Stimulated activated CD8-positive, alpha-beta memory T cell treated with anti-CD3 and anti-CD28 coated beads, Interleukin-7, amount 100 ng/mL, for 1 hour (primary cell): ENCODE measurements around the gene GPR143.
A peak's percentile ranks its signal among the peaks of the same experiment; 100 is the strongest.
"Not testable (repeated sequence)": the region's sequence is repeated elsewhere in the genome, so short reads cannot be mapped to it uniquely, and the experiment has no call there.

Source experiments
- DNase-seq, 2 donors: peaks; one replicate each; pipeline ENCODE4 v3.0.0-alpha.2; 2020; ENCODE audit warnings: low read depth in 2 of 2

GPR143 gene

GRCh38 chrX:9768321-9768839, 2.7 kb upstream of the GPR143 start:
- not testable (repeated sequence) for DNase-seq

- DNase-seq: no peak
Observed at GRCh38 chrX:9767375-9767774, 1.7 kb upstream of the GPR143 start.

DNA sequence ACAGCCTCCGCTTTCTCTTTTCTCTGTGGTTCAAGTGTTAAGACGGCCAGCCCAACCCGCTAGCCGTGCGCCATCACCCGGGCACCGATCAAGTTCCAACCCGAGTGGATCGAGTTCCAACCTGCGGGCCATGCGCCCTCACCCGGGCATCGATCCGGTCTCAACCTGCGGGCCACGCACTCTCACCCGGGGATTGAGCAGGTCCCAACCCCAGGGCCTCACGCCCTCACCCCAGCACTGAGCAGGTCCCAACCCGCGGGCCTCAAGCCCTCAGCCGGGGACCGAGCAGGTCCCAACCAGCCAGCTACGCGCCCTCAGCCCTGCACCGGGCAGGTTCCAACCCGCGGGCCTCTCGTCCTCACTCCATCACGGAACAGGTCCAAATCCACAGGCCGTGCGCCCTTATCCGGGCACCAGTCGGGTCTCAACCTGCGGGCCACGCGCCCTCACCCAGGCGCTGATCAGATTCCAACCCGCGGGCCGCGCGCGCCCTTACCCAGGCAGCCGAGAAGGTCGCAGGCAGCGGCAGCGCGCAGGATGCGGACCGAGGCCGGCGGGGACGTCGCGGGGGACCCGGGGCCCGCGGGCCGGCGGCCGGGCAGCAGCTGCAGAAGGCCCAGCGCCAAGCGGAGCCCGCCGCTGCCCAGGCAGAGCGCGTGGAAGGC, 443 bp downstream of the GPR143 start:
- DNase-seq: no peak

DNA sequence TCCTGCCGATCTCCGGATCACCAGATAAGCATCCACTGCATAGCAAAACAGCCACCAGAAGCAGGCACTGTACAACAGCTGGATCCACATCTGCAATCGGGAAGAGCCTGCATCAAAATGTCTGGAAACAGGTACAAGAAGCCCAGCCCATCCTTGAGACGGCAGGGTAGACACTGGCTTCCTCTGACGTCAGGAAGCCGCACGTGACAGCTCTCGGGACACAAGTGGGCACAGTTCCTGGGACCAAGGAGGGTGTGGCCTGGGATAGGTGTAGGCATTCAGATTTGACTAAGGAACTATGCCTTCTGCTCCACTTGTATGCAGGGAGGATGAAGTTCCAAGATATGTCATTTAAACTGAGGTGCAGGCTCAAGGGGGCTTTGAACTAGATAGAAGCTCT, 6.3 kb downstream of the GPR143 start:
- DNase-seq: no peak

DNA sequence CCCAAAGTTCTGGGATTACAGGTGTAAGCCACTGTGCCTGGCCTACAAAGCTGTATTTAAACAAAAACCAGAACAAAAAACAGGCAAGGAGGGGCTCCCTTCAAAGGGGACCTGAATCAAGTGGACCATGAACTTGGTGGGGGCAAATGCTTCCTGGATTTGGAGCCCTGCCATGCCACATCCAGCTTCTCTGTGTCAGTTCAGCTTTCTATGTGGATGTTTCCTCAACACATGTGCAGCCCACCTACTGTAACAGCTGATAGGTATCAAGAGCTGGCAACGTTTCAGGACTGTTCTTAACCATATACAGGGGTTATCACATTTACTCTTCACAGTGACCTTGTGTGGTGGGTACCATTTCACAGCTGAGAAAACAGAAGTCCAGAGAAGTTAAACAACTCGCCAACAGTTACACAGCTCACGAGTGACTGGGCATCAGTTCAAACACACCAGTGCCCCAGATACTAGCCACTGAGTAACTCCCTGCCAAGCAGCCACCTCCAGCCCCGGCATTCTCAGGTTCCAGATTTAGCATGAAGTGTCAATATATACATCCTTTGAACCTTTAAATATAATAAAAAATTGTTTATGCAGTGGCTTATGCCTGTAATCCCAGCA, 7.5 kb downstream of the GPR143 start:
- DNase-seq: no peak

DNA sequence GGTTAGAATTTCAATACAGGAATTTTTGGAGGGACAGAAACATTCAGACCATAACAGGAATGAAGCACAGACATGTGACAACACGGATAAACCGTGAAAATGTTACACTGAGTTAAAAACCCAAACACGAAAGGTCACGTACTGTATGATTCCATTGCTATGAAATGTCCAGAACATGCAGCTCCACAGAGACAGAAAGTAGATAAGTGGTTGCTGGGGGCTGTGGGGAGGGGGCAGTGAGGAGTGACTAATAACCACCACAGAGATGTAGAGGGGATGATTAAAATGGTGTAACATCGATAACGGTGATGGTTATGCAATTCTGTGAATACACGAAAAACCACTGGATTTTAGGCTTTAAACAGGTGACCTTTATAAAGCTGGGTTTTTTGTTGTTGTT, 8.3 kb downstream of the GPR143 start:
- no peak for DNase-seq

DNA sequence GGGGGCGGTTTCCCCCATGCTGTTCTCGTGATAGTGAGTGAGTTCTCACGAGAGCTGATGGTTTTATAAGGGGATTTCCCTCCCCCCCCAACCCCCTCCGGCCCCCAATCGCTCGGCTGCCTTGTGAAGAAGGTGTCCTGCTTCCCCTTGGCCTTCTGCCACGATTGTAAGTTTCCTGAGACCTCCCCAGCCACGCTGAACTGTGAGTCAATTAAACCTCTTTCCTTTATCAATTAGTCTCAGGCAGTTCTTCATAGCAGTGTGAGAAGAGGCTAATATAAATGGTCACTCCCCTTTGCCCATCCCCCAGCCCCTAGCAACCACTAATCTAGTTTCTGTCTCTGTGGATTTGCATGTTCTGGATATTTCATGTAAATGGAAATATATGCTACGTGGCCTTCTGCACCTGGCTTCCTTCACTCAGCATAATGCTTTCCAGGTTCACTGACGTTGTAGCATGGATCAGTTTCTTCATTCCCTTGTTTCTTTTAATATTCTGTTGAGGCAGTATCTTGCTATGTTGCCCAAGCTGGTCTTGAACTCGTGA, 16.4 kb downstream of the GPR143 start:
- DNase-seq: no peak

DNA sequence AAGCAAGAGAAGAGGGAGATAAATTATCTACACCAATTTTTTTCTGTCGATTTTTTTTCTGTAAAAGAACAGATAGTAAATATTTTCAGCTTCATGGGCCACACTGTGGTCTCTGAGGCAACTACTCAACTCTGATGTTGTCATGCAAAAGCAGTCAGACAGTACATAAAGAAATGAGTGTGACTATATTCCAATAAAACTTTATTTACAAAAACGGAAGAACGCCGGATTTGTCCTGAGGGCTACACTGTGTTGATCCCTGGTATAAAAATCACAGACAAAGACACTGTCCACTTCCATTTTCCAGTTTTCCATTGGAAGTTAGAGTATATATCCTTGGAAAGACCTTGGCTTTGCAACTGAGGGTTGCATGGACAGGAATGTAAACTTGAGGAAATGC, 18.0 kb downstream of the GPR143 start:
- no peak for DNase-seq

GRCh38 chrX:9746148-9746888, 19.3 kb downstream of the GPR143 start:
- no peak for DNase-seq

DNA sequence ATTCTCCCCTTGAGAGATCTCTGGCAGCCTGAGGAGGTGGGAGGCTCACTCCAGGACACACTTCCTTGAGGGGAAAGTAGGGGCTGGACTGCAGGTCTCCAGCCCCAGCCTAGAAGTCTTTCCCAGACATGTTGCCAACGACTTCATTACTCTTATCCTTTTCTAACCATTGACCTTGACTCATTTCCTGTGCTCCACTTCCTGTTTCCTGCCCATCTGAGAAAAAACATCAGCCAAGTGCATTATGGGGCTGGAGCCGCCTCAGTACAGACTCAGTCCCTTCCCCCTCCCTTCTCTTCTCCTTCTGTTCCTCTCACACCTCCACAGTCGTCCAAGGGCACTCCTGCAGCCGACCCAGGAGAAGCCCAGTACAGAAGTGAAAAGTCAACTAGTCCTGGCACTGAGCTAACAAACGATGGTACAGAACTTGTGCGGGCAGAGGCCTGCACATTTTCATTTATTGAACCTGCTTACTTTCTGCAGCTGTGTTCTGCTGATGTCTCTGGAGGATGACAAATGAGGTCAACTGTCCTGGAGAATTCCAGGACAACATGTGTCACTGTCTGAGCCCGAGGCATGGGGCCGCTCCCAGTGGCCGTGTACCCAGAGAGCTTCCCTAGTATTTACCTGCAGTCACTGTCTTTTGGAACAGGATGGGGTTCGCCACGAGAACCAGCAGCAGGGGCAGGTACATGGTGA, 20.1 kb downstream of the GPR143 start:
- DNase-seq: no peak

DNA sequence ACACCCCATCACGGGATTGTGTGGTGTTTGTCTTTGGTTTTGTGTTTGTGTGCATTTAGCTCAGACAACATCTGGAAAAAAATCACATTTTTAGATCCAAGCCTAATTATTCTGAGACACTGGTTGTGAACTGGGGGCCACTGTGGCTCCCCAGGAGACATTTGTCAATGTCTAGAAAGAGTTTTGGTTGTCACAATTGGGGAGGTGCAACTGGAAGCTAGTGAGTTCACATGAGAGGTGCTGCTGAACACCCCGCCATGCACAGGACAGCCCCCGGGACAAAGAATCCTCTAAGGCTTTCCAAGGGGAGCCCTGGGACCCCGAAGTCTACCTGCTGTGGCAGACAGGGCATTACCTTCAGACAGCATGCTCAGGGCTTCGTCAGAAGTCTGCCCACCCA, 26.5 kb downstream of the GPR143 start:
- no peak for DNase-seq

DNA sequence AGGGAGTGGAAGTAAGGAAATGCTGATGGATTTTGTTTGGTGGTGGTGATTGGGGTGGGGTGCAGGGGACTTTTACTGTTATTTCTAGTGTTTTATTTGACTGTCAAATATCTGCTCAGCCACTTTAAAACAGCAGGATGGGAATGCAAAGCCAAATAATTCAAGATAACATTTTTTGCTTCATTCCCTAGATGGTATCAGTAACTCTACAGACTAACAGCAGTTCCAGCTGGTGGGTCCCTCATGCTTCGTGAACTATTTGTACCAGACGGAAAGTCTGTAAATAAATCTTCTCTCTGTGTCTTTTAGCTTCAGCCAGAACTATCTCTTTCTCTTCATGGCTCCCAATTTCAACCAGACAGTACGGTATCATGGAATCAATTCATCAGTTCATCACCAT, 27.5 kb downstream of the GPR143 start:
- DNase-seq: no peak

DNA sequence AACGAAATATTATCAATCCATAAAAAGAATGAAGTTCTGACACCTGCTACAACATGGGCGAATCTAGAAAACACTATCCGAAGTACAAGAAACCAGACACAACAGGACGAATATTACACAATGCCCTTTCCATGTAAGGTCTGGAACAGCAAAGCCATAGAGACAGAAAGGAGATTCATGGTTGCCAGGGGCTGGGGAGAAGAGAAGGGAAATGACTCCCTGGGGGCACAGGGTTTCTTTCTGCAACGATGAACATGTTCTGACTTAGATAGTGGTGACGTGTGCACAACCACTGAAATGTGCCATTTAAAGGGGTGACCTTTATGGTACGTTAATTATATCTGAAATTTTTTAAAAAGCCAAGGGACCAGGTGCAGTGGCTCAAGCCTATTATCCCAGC, 28.3 kb downstream of the GPR143 start:
- no peak for DNase-seq

DNA sequence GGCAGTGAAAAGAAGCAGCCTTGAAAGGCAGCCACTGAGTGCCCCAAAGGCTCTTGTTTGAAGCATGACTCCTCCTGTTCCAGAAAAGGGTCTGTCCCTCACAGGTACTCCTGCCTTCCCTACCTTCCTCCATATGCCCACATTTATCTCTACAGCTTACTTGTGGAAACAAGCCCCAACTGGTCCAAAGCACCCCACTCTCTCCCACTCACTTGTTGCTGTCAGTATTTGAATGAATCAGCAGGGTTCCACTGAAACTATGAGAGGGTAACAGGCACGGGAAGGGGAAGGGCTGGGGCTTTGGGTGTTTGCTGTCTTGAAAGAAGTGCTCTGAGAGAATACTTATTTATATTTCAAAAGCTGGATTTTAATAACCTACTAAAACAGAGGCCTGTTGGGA, 34.9 kb downstream of the GPR143 start:
- no peak for DNase-seq

- no peak for DNase-seq
Observed at GRCh38 chrX:9730078-9730477, 35.6 kb downstream of the GPR143 start.

- DNase-seq: no peak
Observed at GRCh38 chrX:9729171-9729885, 36.3 kb downstream of the GPR143 start.

GRCh38 chrX:9728261-9728660, 37.4 kb downstream of the GPR143 start:
- DNase-seq: no peak

- no peak for DNase-seq
Observed at GRCh38 chrX:9724711-9725110, 40.9 kb downstream of the GPR143 start.

DNA sequence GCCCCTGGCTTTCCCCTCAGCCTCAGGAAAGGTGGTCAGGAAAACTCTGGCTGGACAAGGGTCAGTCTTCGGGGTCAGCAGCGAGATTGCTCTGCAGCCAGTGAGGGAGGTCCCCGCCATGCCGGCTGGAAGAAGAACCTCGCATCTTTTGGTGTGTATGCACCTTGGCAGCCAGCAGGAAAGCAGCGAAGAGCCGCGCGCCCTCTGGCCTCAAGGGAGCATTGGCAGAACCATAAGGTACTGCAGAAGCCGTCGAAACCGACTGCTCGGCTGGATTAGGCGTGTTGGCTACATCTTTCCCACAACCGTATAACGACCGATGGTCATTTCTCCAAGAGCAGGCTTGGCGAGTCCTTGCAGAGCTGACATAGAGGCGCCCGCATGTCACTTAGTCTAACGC, 48.3 kb downstream of the GPR143 start:
- DNase-seq: no peak

GRCh38 chrX:9710332-9710731, 55.3 kb downstream of the GPR143 start:
- DNase-seq: no peak

- DNase-seq: peak; percentile 43 to 53
Observed at GRCh38 chrX:9708923-9709553, 56.6 kb downstream of the GPR143 start.
